Testis (tissue), 3 donors: ENCODE results near the gene PCNX1. TPM values are rescaled to one million over a fixed set of nuclear protein-coding genes. Genes with fewer than 3 reads are reported as not detected.
"Not testable (repeated sequence)": the region's sequence is repeated elsewhere in the genome, so short reads cannot be mapped to it uniquely, and the experiment has no call there.

Experiments used
- DNase-seq: peaks from one replicate; pipeline ENCODE4 v3.0.0-alpha.2; 2019
- H3K27ac ChIP-seq, 2 donors: fragments of 200-600 bp; sonication (generic); one replicate each; pipeline ENCODE4 v1.5.1; 2019
- H3K27me3 ChIP-seq: fragments of 200-600 bp; sonication (generic); one replicate; pipeline ENCODE4 v1.5.1; 2019
- H3K36me3 ChIP-seq: fragments of 200-600 bp; sonication (generic); one replicate; pipeline ENCODE4 v1.5.1; 2017; ENCODE audit warnings: low read depth; ENCODE audit errors: missing control alignments
- H3K4me1 ChIP-seq: fragments of 200-600 bp; sonication (generic); one replicate; pipeline ENCODE4 v1.5.1; 2019
- H3K4me3 ChIP-seq, 2 donors: fragments of 200-600 bp; sonication (generic); one replicate each; pipeline ENCODE4 v1.5.1; 2017 to 2019
- H3K9me3 ChIP-seq: fragments of 200-600 bp; sonication (generic); one replicate; pipeline ENCODE4 v1.5.1; 2017
- POLR2A ChIP-seq: fragments of 450-650 bp; IDR thresholded peaks from one replicate; pipeline ENCODE4 v1.6.1; 2017; ENCODE audit warnings: antibody characterized with exemption, mild to moderate bottlenecking, moderate library complexity
- WGBS, 2 donors: methylation state at CpG; one replicate each; pipeline ENCODE4 v1.1.5; 2018; 5-methylcytosine and 5-hydroxymethylcytosine counted together
- intact Hi-C: fragments of 100-400 bp; cut with DNase I; formaldehyde crosslinking; loops from one replicate; pipeline ENCODE4 v1.15.1; 2023; ENCODE audit warnings: low total_unique reads
- polyA plus RNA-seq: library from polyadenylated mRNA; stranded (reverse); fragments of 350-450 nt; fragmentation: Illumina TruSeq; extraction: RNeasy Lipid Tissue Mini Kit (QIAGEN cat#74804); gene quantifications from one replicate; pipeline ENCODE4 v1.2.3, GENCODE V29; 2014; ENCODE audit warnings: low read depth, low replicate concordance; ENCODE audit not compliant: insufficient read depth
- total RNA-seq, 2 donors: library from RNA; depleted of rRNA; stranded (reverse); fragments of >200 nt; gene quantifications; one replicate each; pipeline ENCODE4 v1.2.3, GENCODE V29; 2016
- TF ChIP-seq, protein P1 (sequence below), 3 experiments: fragments of 450-650 bp in 2 of 3; fragments of 200-600 bp in 1 of 3; sonication (generic) in 1 of 3; IDR thresholded peaks; one replicate each; pipeline ENCODE4 v1.5.1; 2016 to 2019; ENCODE audit warnings: antibody characterized with exemption in 3 of 3, mild to moderate bottlenecking in 2 of 3, moderate library complexity in 1 of 3

PCNX1 gene
- total and polyA plus RNA-seq, 3 donors from 2014 or later = 70.9 to 123 (median 105) TPM

DNA sequence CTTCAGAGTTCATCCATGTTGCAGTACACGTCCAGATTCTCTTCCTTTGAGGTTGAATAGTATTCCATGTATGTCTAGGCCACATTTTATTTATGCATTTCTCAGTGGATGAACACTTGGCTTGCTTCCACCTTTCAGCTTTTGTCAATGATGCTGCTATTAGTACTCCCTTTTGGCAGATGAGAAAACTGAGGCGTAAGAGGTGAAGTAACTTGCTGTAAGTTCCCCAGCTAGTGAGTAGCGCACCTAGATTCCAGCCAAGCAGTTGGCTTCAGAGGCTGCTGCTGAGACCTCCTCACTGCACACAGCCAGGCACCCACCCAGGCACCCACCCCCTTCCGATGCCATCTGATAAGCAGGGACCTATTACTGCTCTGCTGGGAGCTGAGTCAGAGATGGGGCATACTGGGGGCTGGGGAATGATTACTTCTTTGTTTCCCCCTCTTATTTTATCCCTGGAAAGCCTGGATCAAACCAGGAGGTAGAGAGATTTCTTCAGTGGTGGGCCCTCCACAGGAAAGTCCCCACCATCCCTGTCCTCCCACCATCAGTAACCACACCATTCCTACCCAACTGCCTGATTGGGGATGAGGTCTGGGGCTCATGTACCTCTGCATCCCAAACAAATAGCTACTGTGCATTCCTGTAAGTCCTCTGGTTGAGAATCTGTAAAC, 234.6 kb downstream of the PCNX1 start:
- Histone ChIP-seq H3K27ac (no peak overlapping the region), H3K36me3 (no peaks in the 10 kb centered on the region), H3K27me3 (no peaks in the 10 kb centered on the region), H3K9me3 (no peaks in the 10 kb centered on the region), H3K4me3 (no peak overlapping the region), H3K4me1 (no peaks in the 10 kb centered on the region)
- WGBS, 2 donors = 90 to 92% methylated on average over 4 of the region's 4 CpGs
- DNase-seq = no peak
- intact Hi-C loops = no loop called here
- TF ChIP-seq POLR2A = no peak
- TF ChIP-seq, protein P1, sequence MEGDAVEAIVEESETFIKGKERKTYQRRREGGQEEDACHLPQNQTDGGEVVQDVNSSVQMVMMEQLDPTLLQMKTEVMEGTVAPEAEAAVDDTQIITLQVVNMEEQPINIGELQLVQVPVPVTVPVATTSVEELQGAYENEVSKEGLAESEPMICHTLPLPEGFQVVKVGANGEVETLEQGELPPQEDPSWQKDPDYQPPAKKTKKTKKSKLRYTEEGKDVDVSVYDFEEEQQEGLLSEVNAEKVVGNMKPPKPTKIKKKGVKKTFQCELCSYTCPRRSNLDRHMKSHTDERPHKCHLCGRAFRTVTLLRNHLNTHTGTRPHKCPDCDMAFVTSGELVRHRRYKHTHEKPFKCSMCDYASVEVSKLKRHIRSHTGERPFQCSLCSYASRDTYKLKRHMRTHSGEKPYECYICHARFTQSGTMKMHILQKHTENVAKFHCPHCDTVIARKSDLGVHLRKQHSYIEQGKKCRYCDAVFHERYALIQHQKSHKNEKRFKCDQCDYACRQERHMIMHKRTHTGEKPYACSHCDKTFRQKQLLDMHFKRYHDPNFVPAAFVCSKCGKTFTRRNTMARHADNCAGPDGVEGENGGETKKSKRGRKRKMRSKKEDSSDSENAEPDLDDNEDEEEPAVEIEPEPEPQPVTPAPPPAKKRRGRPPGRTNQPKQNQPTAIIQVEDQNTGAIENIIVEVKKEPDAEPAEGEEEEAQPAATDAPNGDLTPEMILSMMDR (IDR thresholded peaks at IDR 0.05) = no peak

DNA sequence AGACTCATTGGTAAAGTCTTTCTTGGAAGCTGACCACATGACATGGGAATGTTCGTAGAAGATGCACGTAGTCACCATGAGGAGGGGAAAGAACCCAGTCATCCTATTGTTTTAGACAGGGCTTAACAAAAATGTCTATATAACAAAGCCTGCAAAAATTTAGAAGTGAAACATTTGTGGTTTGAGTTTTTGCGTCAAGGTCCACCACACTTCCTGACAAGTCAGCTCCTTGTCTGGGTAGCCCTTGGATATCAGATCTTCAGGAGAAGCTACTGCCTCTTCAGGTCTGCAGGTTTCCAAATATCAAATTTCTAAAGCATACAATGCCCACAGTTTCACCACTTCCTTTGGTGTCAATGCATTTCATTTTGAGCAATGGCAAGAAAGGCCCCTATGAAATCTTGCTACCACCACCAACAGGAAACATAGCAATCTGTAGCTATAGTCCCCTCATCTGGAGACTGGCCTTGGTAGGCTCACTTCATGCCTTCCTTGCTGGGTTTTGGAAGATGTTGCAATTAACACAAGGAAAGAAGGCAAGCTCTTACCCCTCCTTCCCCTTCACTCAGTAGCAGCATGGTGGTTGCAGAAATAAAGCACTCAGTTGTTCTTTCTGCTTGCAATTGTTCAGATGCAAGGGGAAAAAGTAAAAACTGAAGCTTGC, 235.2 kb downstream of the PCNX1 start:
- H3K27me3 ChIP-seq = no peaks in the 10 kb centered on the region
- DNase-seq = no peak
- H3K36me3 ChIP-seq = no peaks in the 10 kb centered on the region
- no peak overlapping the region for H3K4me3 ChIP-seq
- no peaks in the 10 kb centered on the region for H3K9me3 ChIP-seq
- TF ChIP-seq POLR2A = no peak
- TF ChIP-seq, protein P1 (IDR thresholded peaks at IDR 0.05) = no peak
- no peak overlapping the region for H3K27ac ChIP-seq
- intact Hi-C loops = no loop called here
- WGBS, 2 donors = 87 to 96% methylated on average over 3 of the region's 3 CpGs
- no peaks in the 10 kb centered on the region for H3K4me1 ChIP-seq

DNA sequence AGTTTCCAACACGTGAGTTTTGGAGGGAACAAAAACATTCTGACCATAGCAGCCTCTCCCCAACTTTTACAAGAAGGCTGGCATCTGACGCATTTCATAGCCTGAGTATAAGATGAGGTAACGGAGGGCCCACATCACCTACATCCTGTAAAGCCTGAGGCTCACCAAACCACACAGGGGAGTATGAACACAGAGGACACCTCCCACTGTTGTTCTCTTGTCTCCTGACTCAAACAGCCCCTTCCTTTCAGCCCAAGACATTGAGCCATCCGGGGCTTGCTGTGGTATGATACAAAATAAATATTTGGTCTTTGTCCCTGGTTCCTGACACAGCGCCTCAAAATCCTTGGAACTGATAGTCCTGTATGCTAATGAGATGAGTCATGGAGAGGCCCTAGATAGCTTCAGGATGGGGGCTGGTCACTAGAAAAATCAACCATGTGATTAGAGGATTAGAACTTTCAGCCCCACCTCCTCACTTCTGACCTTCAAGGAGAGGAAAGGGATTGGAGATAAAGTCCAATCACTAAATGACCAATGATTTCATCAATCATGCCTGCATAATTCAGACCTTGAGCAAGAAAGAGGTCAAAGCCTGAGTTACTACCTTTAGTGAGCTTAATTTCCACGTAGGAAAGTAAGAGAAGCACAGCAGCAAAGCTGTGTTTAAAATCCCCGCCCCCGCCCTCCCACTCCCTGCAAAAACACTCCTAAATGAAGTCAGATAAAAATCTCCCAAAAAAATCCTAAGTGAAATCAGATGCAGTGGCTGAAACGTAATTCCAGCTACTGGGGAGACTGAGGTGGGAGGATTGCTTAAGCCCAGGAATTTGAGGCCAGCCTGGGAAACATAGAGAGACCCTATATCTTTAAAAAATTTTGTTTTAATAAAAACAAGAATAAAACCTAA, 236.4 kb downstream of the PCNX1 start:
- Histone ChIP-seq H3K4me3 (no peak overlapping the region), H3K36me3 (no peaks in the 10 kb centered on the region), H3K9me3 (no peaks in the 10 kb centered on the region), H3K27ac (no peak overlapping the region), H3K27me3 (no peaks in the 10 kb centered on the region), H3K4me1 (no peaks in the 10 kb centered on the region)
- DNase-seq = no peak
- intact Hi-C loops = no loop called here
- WGBS, 2 donors = 74 to 78% methylated on average over 9 of the region's 9 CpGs
- TF ChIP-seq, protein P1 (IDR thresholded peaks at IDR 0.05) = no peak
- TF ChIP-seq POLR2A = no peak

DNA sequence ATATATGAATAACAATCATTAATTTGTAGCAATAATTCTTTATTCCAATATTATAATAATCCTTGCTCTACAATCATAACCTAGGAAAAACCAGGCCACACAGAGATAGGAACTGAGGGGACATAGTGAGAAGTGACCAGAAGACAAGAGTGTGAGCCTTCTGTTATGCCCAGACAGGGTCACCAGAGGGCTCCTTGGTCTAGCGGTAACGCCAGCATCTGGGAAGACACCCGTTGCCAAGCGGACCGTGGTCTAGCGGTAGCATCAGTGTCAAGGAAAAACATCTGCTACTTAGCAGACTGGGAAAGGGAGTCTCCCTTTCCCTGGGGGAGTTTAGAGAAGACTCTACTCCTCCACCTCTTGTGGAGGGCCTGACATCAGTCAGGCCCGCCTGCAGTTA, 240.1 kb downstream of the PCNX1 start:
- H3K27ac ChIP-seq, H3K27me3 ChIP-seq, H3K4me1 ChIP-seq, H3K36me3 ChIP-seq, H3K4me3 ChIP-seq, intact Hi-C loops, H3K9me3 ChIP-seq: not testable (repeated sequence)
- 63 to 80% methylated on average over 7 of the region's 7 CpGs for WGBS, 2 donors
- DNase-seq = peak; percentile 70
- TF ChIP-seq, protein P1 (IDR thresholded peaks at IDR 0.05) = peak in 1 of 3 experiments; percentile 15
